Nucleus accumbens (tissue), 56 donors: ENCODE measurements around the gene SEC14L2.
"Not testable (repeated sequence)": the region's sequence is repeated elsewhere in the genome, so short reads cannot be mapped to it uniquely, and the experiment has no call there.

Experiments
- DNase-seq, 56 donors: peaks; one replicate each; lab custom pipeline; 2025; lab: John Stamatoyannopoulos, UW

The SEC14L2 gene

GRCh38 chr22:30401024-30401423 lies 4.2 kb downstream of the SEC14L2 start:
- DNase-seq, result not testable (repeated sequence)

- DNase-seq, result no peak
Measured at GRCh38 chr22:30402028-30402765, 5.4 kb downstream of the SEC14L2 start.

GRCh38 chr22:30402766-30403104 lies 5.9 kb downstream of the SEC14L2 start:
- not testable (repeated sequence) for DNase-seq

GRCh38 chr22:30404307-30404706 lies 7.5 kb downstream of the SEC14L2 start:
- DNase-seq, result no peak

GRCh38 chr22:30405731-30406130 lies 8.9 kb downstream of the SEC14L2 start:
- DNase-seq, result no peak

GRCh38 chr22:30406400-30406799 lies 9.6 kb downstream of the SEC14L2 start:
- no peak for DNase-seq

- no peak for DNase-seq
Measured at GRCh38 chr22:30408388-30409102, 11.7 kb downstream of the SEC14L2 start.

- DNase-seq, result peak in 1 of 56 donors; percentile 43
Measured at GRCh38 chr22:30411780-30412179, 15.0 kb downstream of the SEC14L2 start.

- DNase-seq, result peak in 2 of 56 donors; percentile 16 to 28
Measured at GRCh38 chr22:30413001-30413400, 16.2 kb downstream of the SEC14L2 start.

GRCh38 chr22:30413745-30414524 lies 17.1 kb downstream of the SEC14L2 start:
- peak in 14 of 56 donors; percentile 12 to 64 (median 22) for DNase-seq

- no peak for DNase-seq
Measured at GRCh38 chr22:30414525-30415047, 17.8 kb downstream of the SEC14L2 start.

- DNase-seq, result no peak
Measured at GRCh38 chr22:30416403-30416802, 19.6 kb downstream of the SEC14L2 start.

- DNase-seq, result no peak
Measured at GRCh38 chr22:30416837-30417236, 20.0 kb downstream of the SEC14L2 start.

GRCh38 chr22:30420347-30421125 lies 23.7 kb downstream of the SEC14L2 start:
- DNase-seq, result peak in 2 of 56 donors; percentile 25 to 28

GRCh38 chr22:30421695-30422480 lies 25.1 kb downstream of the SEC14L2 start:
- no peak for DNase-seq

- peak in 47 of 56 donors; percentile 29 to 82 (median 64) for DNase-seq
Measured at GRCh38 chr22:30422481-30423300, 25.9 kb downstream of the SEC14L2 start.

- peak in 15 of 56 donors; percentile 39 to 81 (median 69) for DNase-seq
Measured at GRCh38 chr22:30423301-30423958, 26.6 kb downstream of the SEC14L2 start.
